ENCODE results near the gene RAB40A. TPM values are rescaled to one million over a fixed set of nuclear protein-coding genes. Genes with fewer than 3 reads are reported as not detected.

Gene RAB40A
- total and polyA plus RNA-seq, 10 of the 15 experiments (the other 5 are each of a cell fraction or from before 2014, with no cell fraction given), result 0.10 to 0.42 (median 0.26) TPM

DNA sequence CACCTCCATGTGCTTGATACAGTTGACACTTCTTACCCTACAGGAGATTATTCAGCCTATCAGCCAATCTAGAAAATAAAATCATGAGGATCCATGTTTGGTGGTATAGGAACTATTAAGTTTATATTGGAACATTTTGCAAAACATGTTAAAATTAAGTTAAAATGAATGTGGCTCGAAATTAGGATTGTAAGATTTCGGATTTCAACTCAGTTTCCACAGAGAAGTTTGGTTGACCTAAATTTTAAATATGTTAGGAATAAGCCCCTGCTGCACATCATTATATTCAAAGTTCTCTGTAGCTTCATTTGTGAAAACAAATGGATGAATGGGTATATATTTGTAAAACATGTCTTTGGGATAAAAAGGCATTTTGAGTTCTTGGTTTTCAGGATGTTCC is at the start of gene RAB40A (continued):
- TF ChIP-seq GABPA (IDR thresholded peaks at IDR 0.05; ENCODE audit: low read depth), result no peak

- no peaks in the 10 kb centered on the region for H3K79me2 ChIP-seq (ENCODE audit: control insufficient read depth, insufficient read depth, low read length)
- no peak overlapping the region for H3K4me3 ChIP-seq
- TF ChIP-seq NFXL1 (IDR thresholded peaks at IDR 0.05; ENCODE audit: borderline replicate concordance), result no peak
- TF ChIP-seq RAD21 (IDR thresholded peaks at IDR 0.05; ENCODE audit: insufficient read depth, low read depth, low read length), result no peak
- TF ChIP-seq NFIC (IDR thresholded peaks at IDR 0.05; ENCODE audit: low read depth, low read length), result 0 out of 2 replicates have a peak, but pooled peaks have one; percentile 8
- 0 out of 2 replicates have a peak, but pooled peaks have one; percentile 9 for TF ChIP-seq RUNX3 (IDR thresholded peaks at IDR 0.05; ENCODE audit: low read length)
- no peak for TF ChIP-seq ZNF274 (IDR thresholded peaks at IDR 0.05; ENCODE audit: insufficient read depth, insufficient read length)
- H3K9ac ChIP-seq (ENCODE audit: control insufficient read depth, insufficient read depth, low read length), result no peak overlapping the region
- CTCF ChIA-PET, result interaction anchor here (0.6 to 1.1 kb wide), 2 partner anchors 64 to 121 kb away, joined by 3 read pairs; no protein-coding TSS in a partner anchor
- H3K4me1 ChIP-seq (ENCODE audit: control insufficient read depth, insufficient read depth, low read length), result no peaks in the 10 kb centered on the region
- FAIRE-seq (no peak), DNase-seq (ENCODE audit: low read depth, low spot score) (no peak), ATAC-seq (peak; percentile 65)
- no peaks in the 10 kb centered on the region for H3K9me3 ChIP-seq (replicated peaks; ENCODE audit: control insufficient read depth, insufficient read depth, low read length)
- H2AFZ ChIP-seq (ENCODE audit: control insufficient read depth, low read depth, low read length), result no peak overlapping the region
- H3K27ac ChIP-seq (ENCODE audit: control insufficient read depth, insufficient read depth), result no peak overlapping the region
- H3K36me3 ChIP-seq (ENCODE audit: control insufficient read depth in 2 of 2, insufficient read depth in 2 of 2, low read length in 1 of 2), result no peaks in the 10 kb centered on the region
- H4K20me1 ChIP-seq (ENCODE audit: control insufficient read depth, insufficient read depth), result no peaks in the 10 kb centered on the region
- BruUV-seq (replicated peaks), result no TSS peak
- no peaks in the 10 kb centered on the region for H3K27me3 ChIP-seq (replicated peaks in 1 of 2; ENCODE audit: control insufficient read depth in 2 of 2, insufficient read depth in 2 of 2, low read length in 1 of 2)
- 0% methylated on average over 1 of the region's 1 CpG for WGBS (ENCODE audit: insufficient coverage, insufficient replicate concordance, low lambda C conversion rate, missing lambda C conversion rate)
- POLR2A ChIA-PET, result no interaction called here
- intact Hi-C loops (cut with micrococcal nuclease; ENCODE audit: unreplicated experiment) (no loop called here), in situ Hi-C loops (cut with MboI) (no loop called here)
- no peak overlapping the region; the same call in 1 of the 2 replicates for H3K4me2 ChIP-seq (ENCODE audit: control insufficient read depth, insufficient read depth)
- SMC1A ChIA-PET (ENCODE audit: uncharacterized antibody, unreplicated experiment), result interaction anchor here (0.9 to 1.5 kb wide), 2 partner anchors 14 to 31 kb away, joined by 3 read pairs; no protein-coding TSS in a partner anchor
- RAD21 ChIA-PET (ENCODE audit: unreplicated experiment), result interaction anchor here (0.6 to 0.7 kb wide), 2 partner anchors 280 to 1645 kb away, joined by 3 read pairs; no protein-coding TSS in a partner anchor
These were observed 46.5 kb upstream of the RAB40A start for GRCh38 chrX:103565752-103566151.

DNA sequence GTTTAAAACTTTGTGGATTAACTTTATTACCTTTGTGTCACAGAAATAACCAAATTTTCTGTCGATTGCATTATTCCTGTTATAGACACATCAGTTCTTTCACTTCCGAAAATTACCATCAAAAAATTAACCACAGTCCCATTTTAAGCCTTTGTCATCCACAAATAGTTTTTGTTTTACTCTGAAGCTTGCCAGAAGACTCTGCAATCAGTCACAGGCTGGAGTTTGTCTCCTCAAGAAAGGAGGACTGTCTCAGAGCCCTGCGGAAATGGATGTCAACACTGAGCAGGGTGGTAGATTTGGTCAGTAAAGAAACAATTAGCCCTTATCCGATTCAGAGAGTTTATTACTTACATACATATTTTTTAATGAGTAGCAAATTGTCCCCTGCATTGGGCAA is 45.9 kb upstream of the RAB40A start:
- no peak overlapping the region for H3K4me2 ChIP-seq (ENCODE audit: control insufficient read depth, insufficient read depth)
- no peaks in the 10 kb centered on the region for H3K79me2 ChIP-seq (ENCODE audit: control insufficient read depth, insufficient read depth, low read length)
- ChIA-PET SMC1A (ENCODE audit: uncharacterized antibody, unreplicated experiment) (interaction anchor here (0.9 to 1.5 kb wide), 2 partner anchors 14 to 32 kb away, joined by 3 read pairs; no protein-coding TSS in a partner anchor), RAD21 (ENCODE audit: unreplicated experiment) (no interaction called here), POLR2A (no interaction called here), CTCF (interaction anchor here (1.1 kb wide), 1 partner anchor 65 kb away, joined by 3 read pairs; no protein-coding TSS in a partner anchor)
- ATAC-seq (peak; percentile 86), DNase-seq (ENCODE audit: low read depth, low spot score) (no peak), FAIRE-seq (no peak)
- H3K4me1 ChIP-seq (ENCODE audit: control insufficient read depth, insufficient read depth, low read length), result no peaks in the 10 kb centered on the region
- in situ Hi-C loops (cut with MboI), result no loop called here
- no peaks in the 10 kb centered on the region for H3K27me3 ChIP-seq (replicated peaks in 1 of 2; ENCODE audit: control insufficient read depth in 2 of 2, insufficient read depth in 2 of 2, low read length in 1 of 2)
- no peak overlapping the region for H2AFZ ChIP-seq (ENCODE audit: control insufficient read depth, low read depth, low read length)
- no peaks in the 10 kb centered on the region for H4K20me1 ChIP-seq (ENCODE audit: control insufficient read depth, insufficient read depth)
- H3K9ac ChIP-seq (ENCODE audit: control insufficient read depth, insufficient read depth, low read length), result no peak overlapping the region
- 7% methylated on average over 4 of the region's 4 CpGs for WGBS (ENCODE audit: insufficient coverage, insufficient replicate concordance, low lambda C conversion rate, missing lambda C conversion rate)
- intact Hi-C loops (cut with micrococcal nuclease; ENCODE audit: unreplicated experiment), result no loop called here
- no peaks in the 10 kb centered on the region for H3K9me3 ChIP-seq (replicated peaks; ENCODE audit: control insufficient read depth, insufficient read depth, low read length)
- H3K27ac ChIP-seq (ENCODE audit: control insufficient read depth, insufficient read depth), result no peak overlapping the region
- H3K36me3 ChIP-seq (ENCODE audit: control insufficient read depth in 2 of 2, insufficient read depth in 2 of 2, low read length in 1 of 2), result no peaks in the 10 kb centered on the region
- no peak overlapping the region for H3K4me3 ChIP-seq
- no TSS peak for BruUV-seq (replicated peaks)
- TF ChIP-seq MEF2B (IDR thresholded peaks at IDR 0.05; ENCODE audit: partially characterized antibody, poor library complexity, severe bottlenecking) (peak; percentile 69), CREB1 (IDR thresholded peaks at IDR 0.05; ENCODE audit: low read depth) (0 out of 2 replicates have a peak, but pooled peaks have one; percentile 11), MEF2A (IDR thresholded peaks at IDR 0.05; ENCODE audit: insufficient read depth, low read depth, low read length) (peak; percentile 93), JUND (IDR thresholded peaks at IDR 0.05; ENCODE audit: low read depth, low read length) (no peak), ZBED1 (IDR thresholded peaks at IDR 0.05; ENCODE audit: borderline replicate concordance) (no peak), CREM (IDR thresholded peaks at IDR 0.05; ENCODE audit: low read depth) (peak; percentile 35; the same call in 1 of the 2 replicates), TBL1XR1 (IDR thresholded peaks at IDR 0.05; ENCODE audit: low read depth, low read length) (0 out of 2 replicates have a peak, but pooled peaks have one; percentile 17), RUNX3 (IDR thresholded peaks at IDR 0.05; ENCODE audit: low read length) (peak; percentile 89), CBX3 (IDR thresholded peaks at IDR 0.05; ENCODE audit: borderline replicate concordance, low read depth) (no peak), CBFB (IDR thresholded peaks at IDR 0.05; ENCODE audit: low read depth) (peak; percentile 47; the same call in 1 of the 2 replicates), JUNB (IDR thresholded peaks at IDR 0.05) (peak; percentile 34), NFIC (IDR thresholded peaks at IDR 0.05; ENCODE audit: low read depth, low read length) (peak; percentile 74), ZZZ3 (IDR thresholded peaks at IDR 0.05; ENCODE audit: control insufficient read depth, insufficient read length, low read depth) (no peak), NR2C2 (IDR thresholded peaks at IDR 0.05; ENCODE audit: borderline replicate concordance, control insufficient read depth, insufficient read length, low read depth) (no peak), FOXM1 (IDR thresholded peaks at IDR 0.05; ENCODE audit: low read depth, low read length) (peak; percentile 40; the same call in 1 of the 2 replicates)

All from GM12878 (cell line).